Trophoblast cell (in vitro differentiated cells and primary cell): ENCODE results near the gene IDH3G.
A peak's percentile ranks its signal among the peaks of the same experiment; 100 is the strongest.
"Not testable (repeated sequence)": the region's sequence is repeated elsewhere in the genome, so short reads cannot be mapped to it uniquely, and the experiment has no call there.

Experiments
- DNase-seq, 2 donors: peaks; one replicate each; pipeline ENCODE4 v3.0.0-alpha.2; 2016
- H2AFZ ChIP-seq: 2 replicates; pipeline ENCODE4 v1.6.1; 2013; ENCODE audit warnings: low read length, moderate library complexity, mild to moderate bottlenecking; ENCODE audit not compliant: insufficient read depth, poor library complexity
- H2AK5ac ChIP-seq: 2 replicates; pipeline ENCODE4 v1.6.1; 2013; ENCODE audit warnings: mild to moderate bottlenecking, low read length
- H2BK120ac ChIP-seq: 2 replicates; pipeline ENCODE4 v1.6.1; 2013; ENCODE audit warnings: low read length, mild to moderate bottlenecking, moderate library complexity; ENCODE audit not compliant: insufficient read depth, poor library complexity
- H2BK12ac ChIP-seq: 2 replicates; pipeline ENCODE4 v1.6.1; 2013; ENCODE audit warnings: mild to moderate bottlenecking, low read length, moderate library complexity
- H2BK5ac ChIP-seq: 2 replicates; pipeline ENCODE4 v1.6.1; 2013; ENCODE audit warnings: low read length, low read depth, moderate library complexity, mild to moderate bottlenecking; ENCODE audit not compliant: poor library complexity
- H3K14ac ChIP-seq: 2 replicates; pipeline ENCODE4 v1.6.1; 2013; ENCODE audit warnings: mild to moderate bottlenecking, low read length
- H3K18ac ChIP-seq: 2 replicates; pipeline ENCODE4 v1.6.1; 2013; ENCODE audit warnings: mild to moderate bottlenecking, low read length
- H3K23ac ChIP-seq: 2 replicates; pipeline ENCODE4 v1.6.1; 2013; ENCODE audit warnings: low read length
- H3K27ac ChIP-seq: 2 replicates; pipeline ENCODE4 v1.5.1; 2013; ENCODE audit warnings: low read depth, mild to moderate bottlenecking, inconsistent platforms, low read length, moderate library complexity
- H3K27me3 ChIP-seq: 2 replicates; pipeline ENCODE4 v1.6.1; 2013; ENCODE audit warnings: inconsistent platforms, mild to moderate bottlenecking, low read length, moderate library complexity; ENCODE audit not compliant: insufficient read depth
- H3K36me3 ChIP-seq, 2 experiments: 1 replicate in 1 of 2; 2 replicates in 1 of 2; pipeline ENCODE4 v1.6.1; 2013; ENCODE audit warnings: low read length in 2 of 2, mild to moderate bottlenecking in 2 of 2, moderate library complexity in 1 of 2; ENCODE audit not compliant: insufficient read depth in 2 of 2, control insufficient read depth in 1 of 2
- H3K4ac ChIP-seq: 2 replicates; pipeline ENCODE4 v1.6.1; 2013; ENCODE audit warnings: low read depth, mild to moderate bottlenecking, low read length, moderate library complexity
- H3K4me1 ChIP-seq, 2 experiments: 1 replicate in 1 of 2; 2 replicates in 1 of 2; pipeline ENCODE4 v1.6.1; 2013; ENCODE audit warnings: low read length in 2 of 2, mild to moderate bottlenecking in 2 of 2, moderate library complexity in 1 of 2; ENCODE audit not compliant: insufficient read depth in 2 of 2, control insufficient read depth in 1 of 2
- H3K4me2 ChIP-seq: 2 replicates; pipeline ENCODE4 v1.6.1; 2013; ENCODE audit warnings: inconsistent platforms, mild to moderate bottlenecking, low read length, moderate library complexity
- H3K4me3 ChIP-seq: 2 replicates; pipeline ENCODE4 v1.5.1; 2013; ENCODE audit warnings: mild to moderate bottlenecking, low read depth, low read length, inconsistent platforms
- H3K79me1 ChIP-seq: one replicate; pipeline ENCODE4 v1.6.1; 2013; ENCODE audit warnings: low read length
- H3K79me2 ChIP-seq: 2 replicates; pipeline ENCODE4 v1.6.1; 2013; ENCODE audit warnings: low read length, mild to moderate bottlenecking; ENCODE audit not compliant: control insufficient read depth, insufficient read depth, poor library complexity
- H3K9ac ChIP-seq: 2 replicates; pipeline ENCODE4 v1.6.1; 2013; ENCODE audit warnings: mild to moderate bottlenecking, low read length
- H3K9me3 ChIP-seq: 2 replicates; pipeline ENCODE4 v1.6.1; 2013; ENCODE audit warnings: low read depth, mild to moderate bottlenecking, control low read depth, inconsistent platforms, low read length; ENCODE audit not compliant: insufficient read depth
- H4K12ac ChIP-seq: 2 replicates; pipeline ENCODE4 v1.6.1; 2013; ENCODE audit warnings: low read depth, mild to moderate bottlenecking, low read length, moderate library complexity
- H4K8ac ChIP-seq: 2 replicates; pipeline ENCODE4 v1.6.1; 2013; ENCODE audit warnings: low read depth, mild to moderate bottlenecking, low read length, moderate library complexity
- H4K91ac ChIP-seq: one replicate; pipeline ENCODE4 v1.6.1; 2013; ENCODE audit warnings: low read depth, mild to moderate bottlenecking, low read length, moderate library complexity
- WGBS: extraction: QIAGEN DNeasy Blood & Tissue Kit; methylation state at CpG from one replicate; pipeline ENCODE4 v1.1.7; 2013; ENCODE audit warnings: missing lambda C conversion rate; ENCODE audit not compliant: insufficient read length, insufficient coverage; ENCODE audit errors: extremely low coverage; 5-methylcytosine and 5-hydroxymethylcytosine counted together

IDH3G gene

GRCh38 chrX:153746359-153746758 lies 47.8 kb downstream of the IDH3G start:
- Histone ChIP-seq H3K36me3 (peaks cover 0 to 2% of the 10 kb centered on the region in 2 experiments), H3K4me2 (no peak overlapping the region), H4K12ac (no peak overlapping the region), H3K27me3 (no peaks in the 10 kb centered on the region), H3K4me1 (peaks cover 9 to 13% of the 10 kb centered on the region in 2 experiments), H3K14ac (no peak overlapping the region), H2BK5ac (no peak overlapping the region), H3K4ac (no peak overlapping the region), H3K23ac (no peak overlapping the region), H3K9me3 (no peaks in the 10 kb centered on the region), H3K9ac (no peak overlapping the region), H2BK12ac (no peak overlapping the region), H2AK5ac (no peak overlapping the region), H2BK120ac (no peak overlapping the region), H3K18ac (no peak overlapping the region), H2AFZ (no peak overlapping the region), H4K91ac (no peak overlapping the region), H3K79me2 (no peaks in the 10 kb centered on the region), H3K79me1 (peaks cover 2% of the 10 kb centered on the region), H4K8ac (no peak overlapping the region), H3K27ac (no peak overlapping the region), H3K4me3 (no peak overlapping the region)
- WGBS, result 100% methylated on average over 2 of the region's 3 CpGs
- DNase-seq, result no peak

DNA sequence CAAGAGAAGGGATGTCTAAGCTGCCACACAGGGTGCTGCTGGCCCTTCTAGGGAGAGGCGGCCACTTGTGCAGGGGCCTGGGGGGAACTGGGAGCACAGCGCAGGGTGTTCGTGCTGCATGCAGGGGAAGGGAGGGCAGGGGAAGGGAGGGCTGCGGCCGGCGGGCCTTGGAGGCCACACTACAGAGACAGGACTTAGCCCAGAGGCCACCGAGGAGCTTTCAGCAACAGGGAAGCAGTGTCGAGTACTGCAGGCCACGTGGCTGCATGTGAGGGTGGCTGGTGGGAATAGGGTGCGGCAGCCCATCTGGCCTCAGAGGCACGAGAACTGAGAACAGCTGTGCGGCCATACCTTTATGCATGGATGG lies 49.1 kb downstream of the IDH3G start:
- not testable (repeated sequence) for H3K9ac ChIP-seq, H2BK12ac ChIP-seq, H3K4ac ChIP-seq, H2AFZ ChIP-seq, H3K9me3 ChIP-seq, H3K27ac ChIP-seq, DNase-seq, H3K4me3 ChIP-seq, H3K23ac ChIP-seq, H3K4me2 ChIP-seq, H4K8ac ChIP-seq, H3K14ac ChIP-seq, H2BK5ac ChIP-seq, H3K36me3 ChIP-seq, H3K79me1 ChIP-seq, H3K18ac ChIP-seq, H4K91ac ChIP-seq, H3K27me3 ChIP-seq, H4K12ac ChIP-seq, H2BK120ac ChIP-seq, H3K79me2 ChIP-seq, H2AK5ac ChIP-seq
- peaks cover 9 to 13% of the 10 kb centered on the region in 2 experiments for H3K4me1 ChIP-seq
- no CpG with 5 or more reads among the region's 12 CpGs for WGBS

DNA sequence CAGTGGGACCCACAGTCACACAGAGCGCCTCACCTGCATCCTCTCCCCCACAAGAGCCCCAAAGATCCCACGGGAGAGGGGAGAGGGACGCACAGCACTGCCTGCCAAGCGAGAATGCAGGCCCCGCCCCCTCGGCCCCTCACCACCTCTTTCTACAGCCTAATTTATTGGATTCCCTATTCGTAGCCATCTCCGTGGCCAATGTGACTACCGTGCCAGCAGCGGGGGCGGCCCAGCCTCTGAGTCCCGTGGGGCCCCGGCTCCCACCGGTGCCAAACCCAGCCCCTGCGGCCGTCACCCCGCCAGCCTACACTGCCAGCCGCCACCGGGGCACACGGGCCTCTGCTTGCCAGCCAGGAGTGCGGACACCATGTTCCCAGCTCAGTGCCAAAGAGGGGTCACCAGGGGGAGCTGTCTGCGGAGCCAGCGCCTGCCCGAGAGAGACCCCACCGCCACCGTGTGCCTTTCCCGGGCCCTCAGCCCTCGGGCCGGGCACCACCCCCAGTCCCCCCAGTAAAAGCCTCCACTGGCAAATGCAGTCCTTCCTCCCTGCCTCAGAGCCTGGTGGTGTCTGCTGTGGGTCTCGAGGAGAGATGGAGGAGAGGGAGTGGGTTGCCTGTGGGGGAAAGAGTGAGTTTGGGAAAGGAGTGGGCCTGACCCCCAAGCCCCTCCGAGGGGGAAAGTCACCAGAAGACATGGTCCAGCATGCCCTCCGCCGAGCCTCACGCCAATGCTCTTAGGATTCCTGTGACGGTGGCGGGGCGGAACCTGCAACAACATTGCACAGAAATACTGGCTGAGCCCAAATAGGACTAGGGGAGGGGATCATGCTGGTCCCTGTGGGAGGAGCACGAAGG lies 49.7 kb downstream of the IDH3G start:
- H4K12ac ChIP-seq, result peak overlapping the region; percentile 70
- H3K4ac ChIP-seq, result no peak overlapping the region
- no peak overlapping the region for H2AK5ac ChIP-seq
- no peak overlapping the region for H3K23ac ChIP-seq
- peak overlapping the region; percentile 70 for H4K8ac ChIP-seq
- no peak overlapping the region for H2BK120ac ChIP-seq
- H3K27me3 ChIP-seq, result no peaks in the 10 kb centered on the region
- no peaks in the 10 kb centered on the region for H3K9me3 ChIP-seq
- peak; percentile 47 to 55 for DNase-seq
- H4K91ac ChIP-seq, result peak overlapping the region; percentile 37
- H3K4me2 ChIP-seq, result peak overlapping the region; percentile 39
- H3K27ac ChIP-seq, result no peak overlapping the region
- H3K18ac ChIP-seq, result no peak overlapping the region
- no peak overlapping the region for H2BK5ac ChIP-seq
- no peaks in the 10 kb centered on the region for H3K79me2 ChIP-seq
- no peak overlapping the region for H3K4me3 ChIP-seq
- H3K14ac ChIP-seq, result peak overlapping the region; percentile 25
- H2AFZ ChIP-seq, result no peak overlapping the region
- H3K9ac ChIP-seq, result no peak overlapping the region
- peaks cover 3% of the 10 kb centered on the region in 2 experiments for H3K36me3 ChIP-seq
- H3K4me1 ChIP-seq, result peaks cover 12 to 16% of the 10 kb centered on the region in 2 experiments
- no CpG with 5 or more reads among the region's 38 CpGs for WGBS
- H3K79me1 ChIP-seq, result peaks cover 2% of the 10 kb centered on the region
- peak overlapping the region; percentile 49 for H2BK12ac ChIP-seq

GRCh38 chrX:153743468-153744209 lies 50.5 kb downstream of the IDH3G start:
- peak overlapping the region; percentile 65 for H3K18ac ChIP-seq
- not testable (repeated sequence) for H3K36me3 ChIP-seq, H3K14ac ChIP-seq, H2BK5ac ChIP-seq, H4K12ac ChIP-seq, H2AFZ ChIP-seq, H3K4me3 ChIP-seq, H2BK120ac ChIP-seq, H3K9ac ChIP-seq, H3K27me3 ChIP-seq, H3K79me2 ChIP-seq, H2AK5ac ChIP-seq, H3K23ac ChIP-seq, H3K27ac ChIP-seq, H3K9me3 ChIP-seq, H3K79me1 ChIP-seq, H3K4ac ChIP-seq
- WGBS, result no CpG with 5 or more reads among the region's 35 CpGs
- H3K4me1 ChIP-seq, result peaks cover 13 to 16% of the 10 kb centered on the region in 2 experiments
- peak overlapping the region; percentile 37 for H4K91ac ChIP-seq
- peak overlapping the region; percentile 47 for H4K8ac ChIP-seq
- H3K4me2 ChIP-seq, result peak overlapping the region; percentile 6
- peak; percentile 54 to 67 for DNase-seq
- peak overlapping the region; percentile 49 for H2BK12ac ChIP-seq
